Measurements from ENCODE around the gene MYL7.

The MYL7 gene

DNA sequence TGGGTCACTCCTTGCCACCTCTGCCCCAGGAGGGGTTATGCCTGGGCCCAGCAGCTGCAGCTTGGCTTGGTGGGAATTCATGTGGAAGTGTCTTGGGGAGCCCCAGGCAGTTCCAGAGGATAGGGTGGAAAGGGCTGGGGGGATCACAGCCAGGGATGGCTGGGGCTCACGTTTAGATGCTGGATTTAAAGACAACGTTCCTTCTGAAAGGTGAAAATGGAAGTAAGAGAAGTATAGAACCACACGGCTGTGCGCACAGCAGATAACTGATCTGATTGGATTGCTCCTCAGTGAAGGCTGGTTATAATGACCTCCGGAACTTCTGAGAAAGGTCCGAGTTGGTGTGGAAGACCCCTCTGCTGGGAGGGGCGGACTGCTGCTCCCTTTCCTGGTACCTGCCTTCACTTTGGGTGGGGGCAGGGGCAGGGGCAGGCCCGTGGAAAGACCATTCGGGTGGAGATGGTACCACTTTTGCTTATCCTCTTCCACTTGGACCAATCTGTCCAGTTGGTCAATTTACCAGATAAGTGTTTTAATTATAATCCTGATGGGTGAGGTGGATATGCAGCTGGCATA lies 7.9 kb upstream of the MYL7 start:
- Histone ChIP-seq H3K9ac (ENCODE audit: low read depth, low read length) (no peak overlapping the region), H3K4me3 (ENCODE audit: low read length) (no peak overlapping the region), H3K9me3 (ENCODE audit: insufficient read depth, low read depth, low read length) (no peaks in the 10 kb centered on the region), H3K27ac (ENCODE audit: low read depth, low read length) (no peak overlapping the region), H3K4me1 (ENCODE audit: insufficient read depth, low read length) (peaks cover 18% of the 10 kb centered on the region), H3K36me3 (ENCODE audit: insufficient read depth, low read length) (no peaks in the 10 kb centered on the region), H3K27me3 (ENCODE audit: insufficient read depth, low read length) (peaks cover 23% of the 10 kb centered on the region)
- 92% methylated on average over 8 of the region's 9 CpGs for WGBS

DNA sequence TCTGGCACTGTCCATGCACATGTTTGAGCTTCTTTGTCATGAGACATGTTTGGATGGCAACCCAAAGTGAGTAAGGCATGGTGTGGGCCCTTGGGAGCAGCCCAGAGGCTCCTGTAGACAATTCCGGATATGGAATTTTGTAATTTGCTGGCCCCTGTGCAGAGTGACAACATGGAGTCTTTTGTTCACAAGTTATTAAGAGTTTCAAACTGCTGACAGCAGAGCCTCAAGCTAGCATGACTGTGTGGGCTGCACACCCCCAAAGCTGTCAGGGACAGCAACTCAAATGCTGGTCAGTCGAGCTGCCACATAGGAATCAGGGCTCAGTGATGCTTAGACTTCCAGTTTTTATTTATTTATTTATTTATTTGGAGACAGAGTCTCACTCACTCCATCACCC lies 7.0 kb upstream of the MYL7 start:
- Histone ChIP-seq H3K27me3 (ENCODE audit: insufficient read depth, low read length) (peaks cover 30% of the 10 kb centered on the region), H3K27ac (ENCODE audit: low read depth, low read length) (no peak overlapping the region), H3K36me3 (ENCODE audit: insufficient read depth, low read length) (no peaks in the 10 kb centered on the region), H3K9me3 (ENCODE audit: insufficient read depth, low read depth, low read length) (no peaks in the 10 kb centered on the region), H3K9ac (ENCODE audit: low read depth, low read length) (no peak overlapping the region), H3K4me1 (ENCODE audit: insufficient read depth, low read length) (peaks cover 18% of the 10 kb centered on the region), H3K4me3 (ENCODE audit: low read length) (no peak overlapping the region)
- 88% methylated on average over 2 of the region's 2 CpGs for WGBS

DNA sequence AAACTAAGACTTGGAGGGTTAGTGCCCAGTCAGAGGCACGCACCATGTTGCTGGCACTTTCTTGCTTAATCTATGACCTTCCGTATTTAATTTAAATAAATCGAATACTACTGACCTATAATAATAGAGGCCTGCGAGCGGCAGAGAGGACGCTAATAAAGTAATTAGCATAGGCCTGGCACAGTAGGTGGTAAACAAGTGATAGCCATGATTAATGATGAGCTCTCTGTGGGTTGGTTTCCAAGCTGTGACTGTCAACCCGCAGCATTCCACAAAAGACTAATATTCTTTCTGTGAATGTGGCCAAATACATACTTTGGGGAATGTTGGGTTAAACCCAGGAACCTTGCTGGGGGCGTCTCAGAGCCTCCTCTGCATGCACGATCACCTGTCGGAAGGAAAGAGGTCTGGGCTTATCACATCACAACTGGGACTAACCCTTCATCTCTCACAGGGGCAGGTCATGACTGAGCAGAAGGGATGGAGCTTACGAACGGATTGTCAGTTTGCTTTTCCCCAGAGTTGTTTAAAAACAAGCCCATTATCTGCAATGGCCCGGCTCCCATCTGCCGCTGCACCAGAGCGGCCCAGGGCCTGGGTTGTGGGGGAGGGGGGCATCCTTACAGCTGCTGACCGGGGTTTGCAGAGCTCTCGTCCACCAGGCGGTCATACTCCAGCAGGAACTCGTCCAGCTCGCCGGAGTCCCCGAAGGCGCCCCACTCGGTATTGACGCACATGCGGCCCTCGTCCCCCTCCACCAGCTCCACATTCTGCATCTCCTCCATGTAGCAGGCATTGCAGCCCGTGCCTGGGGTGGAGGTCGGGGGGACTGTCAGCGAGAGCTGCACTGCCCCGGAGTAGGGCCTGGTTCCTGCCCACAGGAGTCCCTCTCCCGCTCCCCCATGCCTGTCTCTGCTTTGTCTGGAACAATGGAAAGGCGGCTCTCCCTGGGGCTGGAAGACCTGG lies 6.2 kb upstream of the MYL7 start:
- H3K4me1 ChIP-seq (ENCODE audit: insufficient read depth, low read length) = peaks cover 18% of the 10 kb centered on the region
- 77% methylated on average over 33 of the region's 33 CpGs for WGBS
- H3K9ac ChIP-seq (ENCODE audit: low read depth, low read length) = no peak overlapping the region
- H3K4me3 ChIP-seq (ENCODE audit: low read length) = no peak overlapping the region
- no peaks in the 10 kb centered on the region for H3K36me3 ChIP-seq (ENCODE audit: insufficient read depth, low read length)
- H3K27me3 ChIP-seq (ENCODE audit: insufficient read depth, low read length) = peaks cover 30% of the 10 kb centered on the region
- no peaks in the 10 kb centered on the region for H3K9me3 ChIP-seq (ENCODE audit: insufficient read depth, low read depth, low read length)
- no peak overlapping the region for H3K27ac ChIP-seq (ENCODE audit: low read depth, low read length)

DNA sequence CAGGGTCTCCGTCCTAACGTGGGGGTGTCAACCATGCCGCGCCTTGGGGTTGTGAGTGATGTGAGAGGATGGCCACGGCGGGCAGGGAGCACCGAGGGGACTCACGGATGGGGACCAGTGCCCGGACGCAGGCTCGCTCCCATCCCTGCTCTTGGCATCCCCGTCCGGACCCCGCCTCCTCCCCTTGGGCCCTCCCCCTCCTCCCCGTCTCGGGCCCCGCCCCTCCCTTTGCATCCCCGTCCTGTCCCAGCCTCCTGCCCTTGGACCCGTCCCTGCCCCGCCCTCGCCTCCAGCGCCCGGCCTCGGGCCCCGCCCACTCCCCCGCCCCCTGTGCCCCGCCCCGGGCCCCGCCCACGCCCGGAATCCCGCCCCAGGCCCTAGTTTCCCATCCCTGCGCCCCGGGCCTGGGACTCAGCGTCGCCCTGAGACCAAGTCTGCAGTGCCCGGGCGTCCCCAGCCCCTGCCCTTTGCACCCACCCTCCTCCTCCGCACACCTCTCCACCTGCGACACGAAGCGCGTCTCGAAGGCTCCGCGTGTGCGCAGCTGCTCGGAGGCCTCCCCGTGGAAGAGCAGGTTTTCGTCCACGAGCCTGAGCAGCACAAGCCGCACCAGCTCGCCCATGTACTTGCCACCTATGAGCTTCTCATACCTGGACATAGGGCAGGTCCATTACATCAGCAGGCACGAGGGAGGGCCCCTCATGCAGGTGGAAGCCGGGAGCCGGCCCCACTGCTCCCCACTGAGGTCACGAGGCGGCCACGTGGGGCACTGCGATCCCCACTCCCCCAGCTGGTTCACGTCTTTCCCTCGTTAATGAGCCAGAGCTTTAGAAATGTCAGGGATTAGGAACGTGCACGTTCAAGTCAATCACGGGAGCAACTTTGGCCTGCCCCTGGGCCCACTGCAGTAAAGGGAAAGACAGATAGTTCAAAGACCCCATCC lies 5.1 kb upstream of the MYL7 start:
- WGBS = 29% methylated on average over 54 of the region's 65 CpGs
- no peak overlapping the region for H3K27ac ChIP-seq (ENCODE audit: low read depth, low read length)
- H3K27me3 ChIP-seq (ENCODE audit: insufficient read depth, low read length) = peaks cover 30% of the 10 kb centered on the region
- H3K4me3 ChIP-seq (ENCODE audit: low read length) = peak overlapping the region; percentile 66
- no peaks in the 10 kb centered on the region for H3K9me3 ChIP-seq (ENCODE audit: insufficient read depth, low read depth, low read length)
- H3K9ac ChIP-seq (ENCODE audit: low read depth, low read length) = no peak overlapping the region; the same call in 1 of the 2 replicates
- H3K4me1 ChIP-seq (ENCODE audit: insufficient read depth, low read length) = peaks cover 18% of the 10 kb centered on the region
- no peaks in the 10 kb centered on the region for H3K36me3 ChIP-seq (ENCODE audit: insufficient read depth, low read length)

DNA sequence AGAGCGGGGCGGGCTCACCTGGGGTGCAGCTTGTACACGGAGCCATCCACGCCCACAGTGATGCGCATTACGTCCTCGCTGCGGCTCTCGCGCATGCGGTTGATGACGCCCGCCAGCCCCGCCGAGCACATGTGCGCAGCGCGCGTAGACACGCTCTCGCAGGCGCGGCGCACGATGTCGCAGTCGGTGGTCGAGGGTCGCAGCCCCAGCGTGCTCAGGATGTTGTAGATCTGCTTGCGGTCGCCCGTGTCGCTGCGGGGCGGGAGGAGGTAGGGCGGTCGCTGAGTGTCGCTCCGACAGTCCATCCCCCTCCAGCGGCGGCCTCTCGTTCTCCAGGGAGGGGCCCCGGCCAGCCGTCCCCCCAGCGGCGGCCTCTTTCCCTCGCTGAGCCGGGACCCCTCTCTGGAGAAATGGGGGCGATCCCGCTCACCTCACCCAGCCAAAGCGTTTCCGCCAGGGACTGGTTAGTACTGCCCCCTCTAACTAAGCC lies 4.4 kb upstream of the MYL7 start:
- H3K9me3 ChIP-seq (ENCODE audit: insufficient read depth, low read depth, low read length) = no peaks in the 10 kb centered on the region
- no peak overlapping the region for H3K9ac ChIP-seq (ENCODE audit: low read depth, low read length)
- H3K36me3 ChIP-seq (ENCODE audit: insufficient read depth, low read length) = no peaks in the 10 kb centered on the region
- H3K4me1 ChIP-seq (ENCODE audit: insufficient read depth, low read length) = peaks cover 18% of the 10 kb centered on the region
- H3K27me3 ChIP-seq (ENCODE audit: insufficient read depth, low read length) = peaks cover 30% of the 10 kb centered on the region
- 17% methylated on average over 53 of the region's 53 CpGs for WGBS
- H3K27ac ChIP-seq (ENCODE audit: low read depth, low read length) = no peak overlapping the region
- H3K4me3 ChIP-seq (ENCODE audit: low read length) = peak overlapping the region; percentile 66

DNA sequence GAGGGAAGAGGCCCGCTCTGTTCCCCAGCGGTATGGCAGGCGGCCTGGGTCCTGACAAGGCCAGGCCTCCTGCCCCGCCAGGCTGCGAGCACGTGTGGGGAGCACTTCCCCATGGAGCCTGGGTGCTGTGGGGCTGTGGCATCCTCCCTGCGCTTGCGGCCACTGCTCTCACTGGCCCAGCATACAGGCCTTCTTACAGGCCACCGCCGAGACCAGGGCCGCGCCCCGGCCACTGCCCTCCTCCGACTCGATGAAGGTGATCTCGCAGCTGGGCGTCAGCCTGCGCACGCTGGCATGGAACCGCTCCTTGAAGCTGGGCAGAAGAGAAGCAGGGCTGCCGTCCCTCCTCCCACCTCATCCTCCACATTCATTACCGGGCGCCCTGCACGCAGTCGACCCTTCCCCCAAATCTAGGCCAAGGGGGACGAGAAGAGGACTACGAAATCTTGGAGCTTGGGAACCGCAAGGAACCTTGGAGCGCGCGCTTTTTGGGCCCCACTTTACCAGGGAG lies 3.9 kb upstream of the MYL7 start:
- Histone ChIP-seq H3K27me3 (ENCODE audit: insufficient read depth, low read length) (peaks cover 30% of the 10 kb centered on the region), H3K36me3 (ENCODE audit: insufficient read depth, low read length) (no peaks in the 10 kb centered on the region), H3K9ac (ENCODE audit: low read depth, low read length) (no peak overlapping the region), H3K9me3 (ENCODE audit: insufficient read depth, low read depth, low read length) (no peaks in the 10 kb centered on the region), H3K27ac (ENCODE audit: low read depth, low read length) (no peak overlapping the region), H3K4me3 (ENCODE audit: low read length) (peak overlapping the region; percentile 66), H3K4me1 (ENCODE audit: insufficient read depth, low read length) (peaks cover 18% of the 10 kb centered on the region)
- WGBS = 84% methylated on average over 31 of the region's 31 CpGs

DNA sequence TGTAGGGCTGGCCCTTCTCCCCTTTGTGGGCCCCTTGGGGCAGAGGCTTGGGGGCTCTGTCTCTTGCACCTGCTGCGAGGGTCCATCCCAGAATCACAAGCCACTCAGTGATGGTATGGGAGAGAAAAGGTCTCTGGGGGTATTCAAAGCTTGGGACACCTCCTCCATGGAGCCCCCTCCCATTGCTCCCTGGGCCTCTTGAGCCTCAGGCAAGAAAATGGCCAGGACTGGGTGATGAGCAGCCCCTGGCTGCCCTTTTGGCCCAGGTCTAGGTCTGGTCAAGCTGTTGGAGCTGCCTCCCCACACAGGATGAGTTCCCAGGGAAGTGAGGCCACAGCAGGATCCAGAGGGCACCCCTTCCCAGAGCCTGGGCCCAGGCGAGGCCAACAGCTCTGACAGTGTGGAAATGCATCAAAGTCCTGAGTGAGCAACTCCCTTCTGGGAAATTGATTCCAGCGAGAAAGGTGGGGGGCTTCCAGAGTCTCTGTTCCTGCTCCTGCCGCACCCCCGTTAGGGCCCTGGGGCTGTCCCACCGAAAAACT lies 3.4 kb upstream of the MYL7 start:
- Histone ChIP-seq H3K27ac (ENCODE audit: low read depth, low read length) (no peak overlapping the region), H3K9ac (ENCODE audit: low read depth, low read length) (no peak overlapping the region), H3K4me1 (ENCODE audit: insufficient read depth, low read length) (peaks cover 18% of the 10 kb centered on the region), H3K36me3 (ENCODE audit: insufficient read depth, low read length) (no peaks in the 10 kb centered on the region), H3K4me3 (ENCODE audit: low read length) (no peak overlapping the region), H3K9me3 (ENCODE audit: insufficient read depth, low read depth, low read length) (no peaks in the 10 kb centered on the region), H3K27me3 (ENCODE audit: insufficient read depth, low read length) (peaks cover 30% of the 10 kb centered on the region)
- WGBS = 92% methylated on average over 5 of the region's 6 CpGs

DNA sequence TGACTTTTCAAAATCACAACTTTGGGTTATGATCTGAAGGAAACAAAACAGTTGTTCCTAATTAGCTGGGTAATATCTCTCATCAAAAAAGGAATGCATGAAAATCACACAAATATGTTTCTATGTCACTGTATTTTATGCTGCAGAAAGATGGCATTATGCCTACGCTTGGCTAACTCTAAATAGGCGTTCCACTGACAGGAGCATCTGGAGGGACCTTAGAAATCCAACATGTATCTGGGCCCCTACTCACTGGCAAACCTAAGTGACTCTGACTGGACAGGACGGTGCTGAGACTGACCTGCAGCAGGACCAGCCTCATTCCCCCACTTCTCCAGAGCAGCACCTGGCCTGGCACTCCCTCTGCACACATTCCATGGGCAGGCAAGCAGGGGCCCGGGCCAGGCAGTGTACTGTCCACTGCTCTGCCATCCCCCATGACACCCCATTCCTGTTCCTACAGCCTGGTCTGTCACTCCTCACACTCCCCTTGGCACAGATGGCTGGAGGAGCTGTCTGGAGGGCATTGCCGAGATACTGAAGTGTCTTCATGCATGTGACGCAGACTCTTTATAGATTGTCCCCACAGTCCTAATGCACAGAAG lies 2.6 kb upstream of the MYL7 start:
- 86% methylated on average over 6 of the region's 6 CpGs for WGBS
- H3K27me3 ChIP-seq (ENCODE audit: insufficient read depth, low read length) = peaks cover 30% of the 10 kb centered on the region
- H3K36me3 ChIP-seq (ENCODE audit: insufficient read depth, low read length) = no peaks in the 10 kb centered on the region
- no peaks in the 10 kb centered on the region for H3K9me3 ChIP-seq (ENCODE audit: insufficient read depth, low read depth, low read length)
- H3K9ac ChIP-seq (ENCODE audit: low read depth, low read length) = no peak overlapping the region
- no peak overlapping the region for H3K4me3 ChIP-seq (ENCODE audit: low read length)
- H3K4me1 ChIP-seq (ENCODE audit: insufficient read depth, low read length) = peaks cover 18% of the 10 kb centered on the region
- H3K27ac ChIP-seq (ENCODE audit: low read depth, low read length) = no peak overlapping the region

DNA sequence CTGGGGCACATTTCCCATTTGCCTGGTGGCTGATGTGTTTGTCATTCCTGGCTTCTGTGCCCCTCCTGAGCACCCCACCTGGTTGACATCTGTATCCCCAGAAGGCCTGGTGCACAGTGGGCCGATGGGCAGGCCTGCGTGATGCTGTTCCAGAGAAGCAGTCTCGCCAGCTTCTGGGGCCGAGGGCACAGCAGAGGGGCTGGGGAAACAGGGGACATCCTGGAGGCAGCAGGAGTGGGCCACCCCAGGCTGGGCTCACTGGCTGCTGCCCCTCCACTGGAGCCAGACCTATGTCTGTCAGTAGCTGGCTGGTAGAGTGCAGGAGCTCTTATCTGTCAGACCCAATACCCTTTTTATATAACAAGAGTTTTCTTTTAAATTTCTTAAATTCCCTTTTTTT lies 896 bp upstream of the MYL7 start:
- Histone ChIP-seq H3K9ac (ENCODE audit: low read depth, low read length) (no peak overlapping the region), H3K27me3 (ENCODE audit: insufficient read depth, low read length) (peaks cover 30% of the 10 kb centered on the region), H3K27ac (ENCODE audit: low read depth, low read length) (no peak overlapping the region), H3K4me3 (ENCODE audit: low read length) (no peak overlapping the region), H3K9me3 (ENCODE audit: insufficient read depth, low read depth, low read length) (no peaks in the 10 kb centered on the region), H3K36me3 (ENCODE audit: insufficient read depth, low read length) (no peaks in the 10 kb centered on the region), H3K4me1 (ENCODE audit: insufficient read depth, low read length) (peaks cover 8% of the 10 kb centered on the region; the same call in 1 of the 2 replicates)
- WGBS = 89% methylated on average over 4 of the region's 4 CpGs

DNA sequence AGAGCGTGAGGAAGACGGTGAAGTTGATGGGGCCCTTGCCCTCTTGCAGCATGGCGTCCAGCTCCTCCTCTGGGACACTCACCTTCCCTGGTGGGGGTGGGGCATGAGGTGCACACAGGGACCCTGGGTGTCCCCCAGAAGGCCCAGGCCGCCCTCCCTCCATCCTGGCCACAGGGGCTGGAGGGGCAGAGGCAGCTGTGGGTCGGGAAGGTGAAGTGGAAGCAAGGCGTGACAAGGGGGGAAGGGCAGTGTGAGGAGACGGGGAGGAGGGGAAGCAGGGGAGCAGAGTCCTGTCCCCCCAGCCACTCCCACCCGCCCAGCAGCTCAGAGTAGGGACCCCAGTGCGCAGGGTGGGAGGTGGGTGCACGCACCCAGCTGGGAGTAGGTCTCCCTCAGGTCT lies 791 bp downstream of the MYL7 start:
- H3K36me3 ChIP-seq (ENCODE audit: insufficient read depth, low read length) = no peaks in the 10 kb centered on the region
- no peaks in the 10 kb centered on the region for H3K4me1 ChIP-seq (ENCODE audit: insufficient read depth, low read length)
- no peak overlapping the region for H3K4me3 ChIP-seq (ENCODE audit: low read length)
- H3K27me3 ChIP-seq (ENCODE audit: insufficient read depth, low read length) = peaks cover 20% of the 10 kb centered on the region
- H3K27ac ChIP-seq (ENCODE audit: low read depth, low read length) = no peak overlapping the region
- 92% methylated on average over 10 of the region's 10 CpGs for WGBS
- no peaks in the 10 kb centered on the region for H3K9me3 ChIP-seq (ENCODE audit: insufficient read depth, low read depth, low read length)
- no peak overlapping the region for H3K9ac ChIP-seq (ENCODE audit: low read depth, low read length)
